Middle frontal gyrus (tissue), 1 donor: Measurements from ENCODE around the gene LSMEM2.
"Not testable (repeated sequence)": the region's sequence is repeated elsewhere in the genome, so short reads cannot be mapped to it uniquely, and the experiment has no call there.

Experiments used
- DNase-seq: peaks from one replicate; pipeline ENCODE4 v3.0.0-alpha.2; 2015; ENCODE audit warnings: low spot score; ENCODE audit errors: extremely low spot score

LSMEM2 gene

DNA sequence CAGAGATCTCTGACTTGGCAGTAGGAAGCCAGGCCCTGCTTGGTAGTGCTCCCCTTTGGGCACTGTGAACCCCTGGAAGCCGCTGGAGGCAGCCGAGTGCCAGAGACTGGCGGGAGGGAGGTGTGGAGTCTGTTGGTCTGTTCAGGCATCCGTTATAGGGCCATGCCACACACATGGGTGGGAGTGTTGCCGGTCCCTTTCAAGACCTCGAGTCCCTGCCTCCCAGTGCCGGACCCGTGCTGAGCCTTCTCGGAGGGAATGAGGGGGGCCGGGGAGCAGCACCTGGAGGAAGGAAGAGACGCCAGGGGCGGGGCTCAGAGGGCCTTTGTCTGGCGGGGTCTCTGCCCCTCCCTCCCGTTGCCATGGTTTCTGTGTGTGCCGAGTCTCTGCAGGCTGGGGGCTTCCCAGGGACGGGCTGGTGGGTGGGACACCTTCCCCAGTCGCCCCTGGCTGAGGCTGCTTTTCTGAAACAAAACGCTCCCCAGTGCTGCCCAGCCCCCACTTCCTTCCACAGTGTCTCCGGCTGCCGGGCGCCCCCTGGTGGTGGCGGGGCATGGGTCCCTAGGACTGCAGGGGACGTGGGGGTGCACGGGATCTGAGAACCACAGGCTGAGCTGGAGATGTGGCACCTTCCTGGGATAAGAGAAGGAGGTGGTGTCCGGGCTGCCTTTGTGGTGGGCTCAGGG lies 32.9 kb upstream of the LSMEM2 start:
- peak; percentile 66 for DNase-seq

DNA sequence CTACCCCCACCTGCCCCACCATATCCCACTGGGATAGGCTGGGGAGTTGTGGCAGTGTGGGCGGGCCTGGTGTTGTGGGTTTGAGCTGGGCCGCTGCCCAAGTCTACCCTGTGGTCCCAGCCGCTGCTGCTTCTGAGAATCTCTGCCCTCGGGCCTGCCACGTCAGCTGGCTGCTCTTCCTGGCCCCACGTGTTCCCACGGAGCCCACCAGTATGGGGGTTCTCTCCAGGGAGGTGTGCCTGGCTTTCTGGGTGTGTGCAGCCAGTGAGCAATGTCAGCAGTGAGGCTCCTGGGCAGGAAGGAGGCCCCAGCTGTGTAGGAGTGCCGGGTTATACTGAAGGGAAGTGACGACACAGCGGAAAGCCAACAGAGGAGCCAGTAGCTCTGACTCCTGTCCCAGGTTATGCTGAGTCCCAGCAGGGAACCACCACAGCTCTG lies 32.4 kb upstream of the LSMEM2 start:
- DNase-seq, result no peak

GRCh38 chr3:50248387-50248786 lies 30.5 kb upstream of the LSMEM2 start:
- no peak for DNase-seq

- DNase-seq, result no peak
Measured at GRCh38 chr3:50249457-50249856, 29.4 kb upstream of the LSMEM2 start.

DNA sequence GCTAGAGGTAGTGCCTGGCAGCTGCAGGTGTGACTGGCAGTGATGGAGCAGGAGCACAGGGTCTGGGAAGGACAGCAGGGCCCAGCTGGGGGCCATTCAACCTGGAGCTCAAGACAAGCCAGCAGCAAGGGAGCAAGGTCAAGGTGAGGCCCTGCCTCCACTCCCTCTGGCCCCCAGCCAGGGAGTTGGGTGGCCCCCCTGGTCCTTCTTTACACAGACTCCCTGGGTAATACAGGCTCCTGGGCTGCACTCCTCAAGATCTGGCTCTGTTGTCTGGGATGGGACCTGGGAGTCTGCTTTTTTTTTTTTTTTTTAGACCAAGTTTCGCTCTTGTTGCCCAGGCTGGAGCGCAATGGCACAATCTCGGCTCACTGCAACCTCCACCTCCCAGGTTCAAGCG lies 28.4 kb upstream of the LSMEM2 start:
- DNase-seq, result no peak

- no peak for DNase-seq
Measured at GRCh38 chr3:50251220-50251619, 27.7 kb upstream of the LSMEM2 start.

DNA sequence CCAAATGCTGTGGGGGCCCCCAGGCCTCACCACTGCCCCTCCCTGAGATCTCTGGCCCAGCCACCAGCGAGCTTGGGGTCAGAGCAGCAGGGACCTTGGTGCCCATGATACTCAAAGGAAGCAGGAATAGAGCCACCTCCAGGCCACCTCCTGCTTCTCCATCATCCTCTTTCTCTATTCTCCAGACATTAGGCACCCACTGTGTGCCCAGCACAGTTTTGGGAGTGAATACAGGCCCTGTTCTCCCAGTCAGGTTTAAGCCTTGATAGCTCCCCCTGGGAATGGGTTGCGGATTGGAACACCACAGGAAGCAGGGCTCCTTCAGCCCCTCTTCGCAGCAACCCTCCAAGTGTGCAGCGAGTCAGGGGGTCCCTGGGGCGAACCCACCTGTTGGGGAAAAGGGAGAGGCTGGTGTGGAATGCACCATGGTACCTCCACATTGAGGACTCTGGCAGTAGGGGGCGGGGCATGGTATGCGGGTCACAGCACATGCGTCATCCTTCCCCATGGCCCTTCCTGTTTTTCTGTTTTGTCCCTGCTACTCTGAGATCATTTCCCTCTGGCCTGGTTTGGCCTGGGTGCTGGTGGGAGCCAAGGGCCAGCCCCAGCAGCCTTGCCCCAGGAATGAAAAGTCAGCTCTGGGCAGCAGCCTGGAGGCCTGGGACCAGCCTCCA lies 24.2 kb upstream of the LSMEM2 start:
- DNase-seq, result no peak

DNA sequence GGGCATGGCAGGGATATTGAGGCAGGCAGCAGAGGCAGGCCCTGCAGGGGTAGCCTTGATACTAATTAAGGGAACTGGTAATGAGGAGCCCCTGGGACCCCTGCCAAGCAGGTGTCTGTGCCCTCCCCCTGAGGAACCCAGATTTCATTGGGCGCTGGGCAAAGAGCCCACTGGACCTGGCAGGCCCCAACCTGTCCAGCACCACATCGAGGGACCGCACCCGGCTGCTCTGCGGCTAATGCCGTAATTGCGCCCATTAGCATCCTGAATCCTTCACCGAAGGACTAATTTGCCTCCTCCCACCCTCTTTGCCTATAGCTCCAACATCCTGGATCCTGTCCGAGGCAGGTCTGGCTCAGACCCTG lies 23.7 kb upstream of the LSMEM2 start:
- no peak for DNase-seq

GRCh38 chr3:50256978-50257890 lies 21.7 kb upstream of the LSMEM2 start:
- no peak for DNase-seq

DNA sequence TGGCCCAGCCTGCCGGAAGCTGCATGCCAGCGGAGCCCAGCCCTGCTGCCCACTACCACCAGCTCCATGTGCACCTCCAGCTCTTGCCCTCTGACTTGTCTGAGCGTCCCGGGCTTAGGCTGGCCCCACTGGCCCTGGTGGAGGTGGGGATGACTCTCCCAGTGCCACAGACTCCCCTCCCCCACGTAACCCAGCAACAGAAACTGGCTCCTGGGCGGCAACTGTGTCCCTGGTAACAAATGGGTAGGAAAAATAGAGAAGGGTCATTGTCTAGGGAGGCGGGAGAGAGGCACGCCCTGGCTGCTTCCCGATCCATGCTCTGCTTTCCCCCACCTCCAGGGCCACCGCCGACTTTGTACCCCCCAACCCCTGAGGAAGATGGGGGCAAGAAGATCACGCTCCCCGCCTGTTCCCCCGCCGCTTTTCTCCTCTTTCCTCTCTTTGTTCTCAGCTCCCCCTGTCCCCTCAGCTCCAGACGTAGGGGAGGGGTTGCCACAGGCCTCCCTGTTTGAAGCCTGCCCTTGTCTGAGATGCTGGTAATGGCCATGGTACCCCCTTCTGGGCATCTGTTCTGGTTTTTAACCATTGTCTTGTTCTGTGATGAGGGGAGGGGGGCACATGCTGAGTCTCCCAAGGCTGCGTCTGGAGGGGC lies 20.7 kb upstream of the LSMEM2 start:
- DNase-seq, result no peak

- DNase-seq, result no peak
Measured at GRCh38 chr3:50258979-50259378, 19.9 kb upstream of the LSMEM2 start.

- no peak for DNase-seq
Measured at GRCh38 chr3:50259432-50260026, 19.4 kb upstream of the LSMEM2 start.

- peak; percentile 94 for DNase-seq
Measured at GRCh38 chr3:50260027-50260941, 18.6 kb upstream of the LSMEM2 start.

GRCh38 chr3:50260942-50261441 lies 17.9 kb upstream of the LSMEM2 start:
- DNase-seq, result no peak

DNA sequence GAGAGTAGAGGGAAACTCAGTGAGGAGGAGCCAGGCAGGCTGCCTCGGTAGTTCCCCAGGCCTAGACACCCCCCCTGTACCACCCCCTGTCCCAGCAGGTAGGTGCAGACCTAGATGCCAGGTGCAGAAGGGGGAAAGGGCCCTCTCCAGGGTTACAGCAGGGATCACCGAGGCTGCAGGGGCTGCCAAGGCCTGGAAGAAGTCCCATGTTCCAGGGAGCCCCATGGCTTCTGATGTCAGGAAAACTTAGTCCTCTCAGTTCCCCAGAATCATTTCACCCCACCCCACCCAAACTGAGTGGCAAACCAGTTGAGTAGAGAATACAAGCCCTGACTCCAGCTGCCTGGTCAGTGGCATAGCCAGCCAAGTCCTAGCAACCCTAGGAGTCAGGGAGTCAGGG lies 17.4 kb upstream of the LSMEM2 start:
- no peak for DNase-seq

DNA sequence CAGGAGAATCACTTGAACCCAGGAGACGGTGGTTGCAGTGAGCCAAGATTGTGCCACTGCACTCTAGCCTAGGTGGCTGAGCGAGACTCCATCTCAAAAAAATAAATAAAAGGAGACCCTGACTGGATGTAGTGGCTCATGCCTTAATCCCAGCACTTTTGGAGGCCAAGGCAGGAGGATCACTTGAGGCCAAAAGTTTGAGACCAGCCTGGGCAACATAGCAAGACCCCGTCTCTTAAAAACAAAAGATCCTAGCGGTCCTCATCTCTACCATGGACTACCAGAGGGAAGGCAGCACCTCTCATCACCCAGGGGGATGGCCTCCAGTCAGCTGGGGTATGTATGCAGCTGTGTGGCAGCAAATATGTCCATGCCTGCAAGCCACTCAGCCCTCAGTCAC lies 16.7 kb upstream of the LSMEM2 start:
- DNase-seq, result not testable (repeated sequence)

DNA sequence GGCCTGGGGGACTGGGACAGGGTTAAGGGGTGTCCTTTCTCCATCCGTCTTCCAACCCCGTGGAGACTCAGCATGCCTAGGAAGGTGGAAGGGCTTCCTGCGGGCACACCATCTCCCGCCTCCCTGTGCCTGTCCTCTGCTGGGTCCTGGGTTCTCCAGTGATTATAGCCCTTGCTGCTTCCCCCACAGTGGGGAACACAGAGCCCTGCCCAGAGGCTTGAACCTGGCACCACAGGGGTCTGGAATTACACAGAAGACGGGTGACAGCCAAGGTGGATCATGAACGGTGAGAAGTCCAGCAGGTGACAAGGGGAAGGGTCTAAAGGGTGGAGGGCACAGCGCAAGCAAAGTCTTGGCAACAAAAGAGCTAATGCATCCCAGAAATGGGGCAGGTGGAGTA lies 16.1 kb upstream of the LSMEM2 start:
- no peak for DNase-seq

- no peak for DNase-seq
Measured at GRCh38 chr3:50263478-50264382, 15.2 kb upstream of the LSMEM2 start.

DNA sequence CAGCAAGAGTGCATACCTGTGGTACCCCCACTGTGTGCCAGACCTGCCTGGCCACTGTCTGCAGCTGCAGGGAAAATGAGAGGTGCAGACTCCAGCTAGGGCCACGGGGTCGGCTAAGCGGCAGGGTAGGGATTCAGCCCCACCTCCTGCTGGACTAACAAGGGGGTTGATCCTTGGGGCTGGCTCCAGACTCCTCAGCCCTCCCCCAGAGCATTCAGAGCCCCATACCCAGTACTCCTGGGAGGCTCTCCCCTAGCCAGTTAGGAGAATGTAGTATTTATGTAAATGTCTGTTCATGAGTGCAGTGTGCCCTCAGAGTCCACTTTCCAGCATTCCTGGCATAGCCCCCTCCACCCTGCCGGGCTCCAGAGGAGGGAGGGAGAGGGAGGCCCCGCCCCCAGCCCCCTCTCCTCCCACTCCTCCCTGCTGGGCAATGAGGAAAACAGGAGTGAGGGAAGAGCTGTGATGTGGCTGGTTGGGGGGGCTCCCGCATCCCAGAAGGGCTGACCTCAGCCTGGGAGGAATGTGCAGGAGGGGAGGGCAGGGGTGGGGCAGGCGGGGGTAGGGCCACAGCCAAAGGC lies 14.4 kb upstream of the LSMEM2 start:
- DNase-seq, result no peak
